ENCODE results near the gene D2HGDH. TPM values are rescaled to one million over a fixed set of nuclear protein-coding genes. Genes with fewer than 3 reads are reported as not detected.
A peak's percentile ranks its signal among the peaks of the same experiment; 100 is the strongest.

The D2HGDH gene
- total and polyA plus RNA-seq, 2 of the 13 experiments (the other 11 are each of a cell fraction or from before 2014, with no cell fraction given): 19.2 to 20.3 TPM

GRCh38 chr2:241702155-241703031 is 32.0 kb upstream of the D2HGDH start (continued):
- TF ChIP-seq ATF7 (IDR thresholded peaks at IDR 0.05) (no peak), ATF7 (CRISPR knock-in tag; IDR thresholded peaks at IDR 0.05) (no peak), ZNF674 (CRISPR knock-in tag; IDR thresholded peaks at IDR 0.05; ENCODE audit: low read depth) (peak; percentile 62; the same call in 1 of the 2 replicates), MEIS2 (CRISPR knock-in tag; IDR thresholded peaks at IDR 0.05) (no peak), MTA1 (CRISPR knock-in tag; IDR thresholded peaks at IDR 0.05; ENCODE audit: borderline replicate concordance) (peak; percentile 85), RFX3 (CRISPR knock-in tag; IDR thresholded peaks at IDR 0.05) (no peak), KDM1A (CRISPR knock-in tag; IDR thresholded peaks at IDR 0.05) (no peak), ZNF792 (CRISPR knock-in tag; IDR thresholded peaks at IDR 0.05) (peak; percentile 56; the same call in 1 of the 2 replicates), CREB1 (IDR thresholded peaks at IDR 0.05) (0 out of 2 replicates have a peak, but pooled peaks have one; percentile 13), CREB1 (CRISPR knock-in tag; IDR thresholded peaks at IDR 0.05) (no peak), ZNF776 (CRISPR knock-in tag; IDR thresholded peaks at IDR 0.05) (no peak; the same call in 1 of the 2 replicates), SNAI1 (CRISPR knock-in tag; IDR thresholded peaks at IDR 0.05; ENCODE audit: borderline replicate concordance) (no peak), ZNF619 (CRISPR knock-in tag; IDR thresholded peaks at IDR 0.05) (no peak), ZNF883 (CRISPR knock-in tag; IDR thresholded peaks at IDR 0.05; ENCODE audit: not compliant biosample characterization) (peak; percentile 87), SPEN (CRISPR knock-in tag; IDR thresholded peaks at IDR 0.05; ENCODE audit: low read depth) (peak; percentile 61; the same call in 1 of the 2 replicates), ATF2 (CRISPR knock-in tag; IDR thresholded peaks at IDR 0.05) (peak; percentile 48; the same call in 1 of the 2 replicates), TBX2 (CRISPR knock-in tag; IDR thresholded peaks at IDR 0.05; ENCODE audit: borderline replicate concordance) (peak; percentile 66), ZNF614 (CRISPR knock-in tag; IDR thresholded peaks at IDR 0.05; ENCODE audit: borderline replicate concordance) (0 out of 2 replicates have a peak, but pooled peaks have one; percentile 40), DMAP1 (CRISPR knock-in tag; IDR thresholded peaks at IDR 0.05) (peak; percentile 53), TP53 (CRISPR knock-in tag; conservative IDR thresholded peaks at IDR 0.05) (no peak), POGK (CRISPR knock-in tag; conservative IDR thresholded peaks at IDR 0.05) (peak; percentile 68), NFYC (CRISPR knock-in tag; IDR thresholded peaks at IDR 0.05) (no peak), TGIF2 (CRISPR knock-in tag; IDR thresholded peaks at IDR 0.05) (peak; percentile 76; the same call in 1 of the 2 replicates), ZNF30 (CRISPR knock-in tag; IDR thresholded peaks at IDR 0.05) (no peak), ATF7-NPFF (CRISPR knock-in tag; IDR thresholded peaks at IDR 0.05; ENCODE audit: low read depth) (peak; percentile 59; the same call in 1 of the 2 replicates), ZMYM3 (CRISPR knock-in tag; IDR thresholded peaks at IDR 0.05) (0 out of 2 replicates have a peak, but pooled peaks have one; percentile 42), ZNF710 (CRISPR knock-in tag; IDR thresholded peaks at IDR 0.05; ENCODE audit: borderline replicate concordance) (no peak)

Data from HepG2 (cell line).